ENCODE data around the gene HTR3B. TPM values are rescaled to one million over a fixed set of nuclear protein-coding genes. Genes with fewer than 3 reads are reported as not detected.
A peak's percentile ranks its signal among the peaks of the same experiment; 100 is the strongest.

HTR3B gene
- total RNA-seq, 3 donors from 2014 or later, result not detected

DNA sequence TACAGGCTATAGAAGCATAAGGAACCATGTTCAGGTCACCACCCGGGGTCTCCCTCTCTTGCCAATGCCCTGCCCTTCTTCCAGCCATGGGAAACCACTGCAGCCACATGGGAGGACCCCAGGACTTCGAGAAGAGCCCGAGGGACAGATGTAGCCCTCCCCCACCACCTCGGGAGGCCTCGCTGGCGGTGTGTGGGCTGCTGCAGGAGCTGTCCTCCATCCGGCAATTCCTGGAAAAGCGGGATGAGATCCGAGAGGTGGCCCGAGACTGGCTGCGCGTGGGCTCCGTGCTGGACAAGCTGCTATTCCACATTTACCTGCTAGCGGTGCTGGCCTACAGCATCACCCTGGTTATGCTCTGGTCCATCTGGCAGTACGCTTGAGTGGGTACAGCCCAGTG lies 84.8 kb downstream of the HTR3B start:
- Histone ChIP-seq H3K36me3 (ENCODE audit: low read depth) (no peaks in the 10 kb centered on the region), H3K4me3 (no peak overlapping the region), H3K9me3 (no peaks in the 10 kb centered on the region), H3K4me1 (ENCODE audit: low read depth) (no peaks in the 10 kb centered on the region)
- no peak for DNase-seq
- no peak for ATAC-seq
- TF ChIP-seq, protein P1, sequence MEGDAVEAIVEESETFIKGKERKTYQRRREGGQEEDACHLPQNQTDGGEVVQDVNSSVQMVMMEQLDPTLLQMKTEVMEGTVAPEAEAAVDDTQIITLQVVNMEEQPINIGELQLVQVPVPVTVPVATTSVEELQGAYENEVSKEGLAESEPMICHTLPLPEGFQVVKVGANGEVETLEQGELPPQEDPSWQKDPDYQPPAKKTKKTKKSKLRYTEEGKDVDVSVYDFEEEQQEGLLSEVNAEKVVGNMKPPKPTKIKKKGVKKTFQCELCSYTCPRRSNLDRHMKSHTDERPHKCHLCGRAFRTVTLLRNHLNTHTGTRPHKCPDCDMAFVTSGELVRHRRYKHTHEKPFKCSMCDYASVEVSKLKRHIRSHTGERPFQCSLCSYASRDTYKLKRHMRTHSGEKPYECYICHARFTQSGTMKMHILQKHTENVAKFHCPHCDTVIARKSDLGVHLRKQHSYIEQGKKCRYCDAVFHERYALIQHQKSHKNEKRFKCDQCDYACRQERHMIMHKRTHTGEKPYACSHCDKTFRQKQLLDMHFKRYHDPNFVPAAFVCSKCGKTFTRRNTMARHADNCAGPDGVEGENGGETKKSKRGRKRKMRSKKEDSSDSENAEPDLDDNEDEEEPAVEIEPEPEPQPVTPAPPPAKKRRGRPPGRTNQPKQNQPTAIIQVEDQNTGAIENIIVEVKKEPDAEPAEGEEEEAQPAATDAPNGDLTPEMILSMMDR (IDR thresholded peaks at IDR 0.05), result no peak
- intact Hi-C loops (cut with DNase I, micrococcal nuclease), result no loop called here

DNA sequence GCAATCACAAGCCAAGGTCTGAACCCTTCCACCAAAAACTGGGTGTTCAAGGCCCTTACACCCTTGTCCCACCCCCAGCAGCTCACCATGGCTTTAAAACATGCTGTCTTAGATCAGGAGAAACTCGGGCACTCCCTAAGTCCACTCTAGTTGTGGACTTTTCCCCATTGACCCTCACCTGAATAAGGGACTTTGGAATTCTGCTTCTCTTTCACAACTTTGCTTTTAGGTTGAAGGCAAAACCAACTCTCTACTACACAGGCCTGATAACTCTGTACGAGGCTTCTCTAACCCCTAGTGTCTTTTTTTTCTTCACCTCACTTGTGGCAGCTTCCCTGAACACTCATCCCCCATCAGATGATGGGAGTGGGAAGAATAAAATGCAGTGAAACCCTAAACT lies 85.3 kb downstream of the HTR3B start:
- TF ChIP-seq, protein P1 (IDR thresholded peaks at IDR 0.05), result no peak
- DNase-seq, result no peak
- no peaks in the 10 kb centered on the region for H3K9me3 ChIP-seq
- H3K4me1 ChIP-seq (ENCODE audit: low read depth), result no peaks in the 10 kb centered on the region
- intact Hi-C loops (cut with DNase I, micrococcal nuclease), result loop anchor here in 1 of 2 donors (10.0 kb wide), 1 partner anchor 275 kb away; no protein-coding TSS in a partner anchor
- no peak for ATAC-seq
- no peak overlapping the region for H3K4me3 ChIP-seq
- no peaks in the 10 kb centered on the region for H3K36me3 ChIP-seq (ENCODE audit: low read depth)

DNA sequence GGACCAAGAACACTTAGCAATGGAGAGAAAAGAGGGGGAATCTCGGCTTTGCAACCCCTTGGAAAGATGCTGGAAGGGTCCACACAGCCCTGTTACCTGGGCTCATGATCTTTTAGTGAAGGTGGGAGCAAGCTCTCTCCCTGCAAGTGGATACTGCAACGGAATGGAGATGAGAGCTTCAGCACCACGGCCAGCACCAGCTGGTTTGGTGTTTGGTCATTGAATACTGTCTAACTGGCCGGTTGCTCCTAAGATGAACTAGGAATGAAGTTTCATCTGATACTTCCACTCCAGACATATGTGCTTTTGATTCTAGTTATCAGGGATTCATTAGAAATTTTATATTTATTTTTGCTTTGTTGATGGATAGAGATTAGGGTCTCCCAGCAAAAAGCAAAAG lies 86.6 kb downstream of the HTR3B start:
- no peak for ATAC-seq

DNA sequence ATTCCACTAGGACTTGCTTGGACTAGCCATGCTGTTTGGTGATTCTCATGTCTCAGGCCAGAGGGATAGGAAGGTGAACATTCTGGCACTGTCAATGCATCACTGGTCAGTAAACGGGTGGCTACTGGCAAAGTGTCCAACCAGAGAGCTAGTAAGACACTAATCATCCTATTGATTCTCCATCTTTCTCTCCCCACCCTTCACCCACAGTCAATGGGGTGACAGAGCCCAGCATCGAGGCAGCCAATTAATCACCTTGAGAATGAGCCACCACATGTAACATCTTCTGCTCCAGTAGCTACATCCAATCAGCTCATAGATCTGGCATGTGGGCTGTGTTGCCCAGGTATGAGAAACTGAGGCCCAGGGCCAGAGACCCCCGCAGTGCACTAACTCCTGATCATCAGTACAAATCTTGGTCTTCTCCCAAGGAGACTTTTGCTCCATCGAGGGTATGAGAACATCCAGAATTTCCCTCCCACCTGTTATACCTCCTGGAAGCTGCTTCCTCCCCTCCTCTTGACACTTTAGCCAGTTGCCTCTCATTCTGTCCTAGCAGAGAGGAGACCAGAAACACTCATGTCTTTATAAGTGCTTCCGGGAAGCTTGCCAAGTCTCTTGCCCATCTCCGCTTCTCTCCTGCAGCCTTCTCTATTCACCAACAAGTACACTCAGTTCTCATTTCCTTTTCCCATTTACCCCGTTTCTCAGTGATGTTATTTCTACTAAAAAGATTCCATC lies 87.3 kb downstream of the HTR3B start:
- TF ChIP-seq, protein P1 (IDR thresholded peaks at IDR 0.05), result no peak
- Histone ChIP-seq H3K4me3 (no peak overlapping the region), H3K9me3 (no peaks in the 10 kb centered on the region), H3K36me3 (ENCODE audit: low read depth) (no peaks in the 10 kb centered on the region), H3K4me1 (ENCODE audit: low read depth) (no peaks in the 10 kb centered on the region)
- no peak for ATAC-seq
- no peak for DNase-seq
- intact Hi-C loops (cut with DNase I, micrococcal nuclease), result loop anchor here in 1 of 2 donors (10.0 kb wide), 1 partner anchor 273 kb away; no protein-coding TSS in a partner anchor

More for the DNA sequence above, 86.6 kb downstream of the HTR3B start:
- intact Hi-C loops (cut with DNase I, micrococcal nuclease), result loop anchor here in 1 of 2 donors (10.0 kb wide), 1 partner anchor 274 kb away; no protein-coding TSS in a partner anchor
- H3K4me3 ChIP-seq, result no peak overlapping the region
- no peaks in the 10 kb centered on the region for H3K36me3 ChIP-seq (ENCODE audit: low read depth)
- H3K4me1 ChIP-seq (ENCODE audit: low read depth), result no peaks in the 10 kb centered on the region
- H3K9me3 ChIP-seq, result no peaks in the 10 kb centered on the region
- TF ChIP-seq, protein P1 (IDR thresholded peaks at IDR 0.05), result no peak
- DNase-seq, result peak in 1 of 3 donors; percentile 55

DNA sequence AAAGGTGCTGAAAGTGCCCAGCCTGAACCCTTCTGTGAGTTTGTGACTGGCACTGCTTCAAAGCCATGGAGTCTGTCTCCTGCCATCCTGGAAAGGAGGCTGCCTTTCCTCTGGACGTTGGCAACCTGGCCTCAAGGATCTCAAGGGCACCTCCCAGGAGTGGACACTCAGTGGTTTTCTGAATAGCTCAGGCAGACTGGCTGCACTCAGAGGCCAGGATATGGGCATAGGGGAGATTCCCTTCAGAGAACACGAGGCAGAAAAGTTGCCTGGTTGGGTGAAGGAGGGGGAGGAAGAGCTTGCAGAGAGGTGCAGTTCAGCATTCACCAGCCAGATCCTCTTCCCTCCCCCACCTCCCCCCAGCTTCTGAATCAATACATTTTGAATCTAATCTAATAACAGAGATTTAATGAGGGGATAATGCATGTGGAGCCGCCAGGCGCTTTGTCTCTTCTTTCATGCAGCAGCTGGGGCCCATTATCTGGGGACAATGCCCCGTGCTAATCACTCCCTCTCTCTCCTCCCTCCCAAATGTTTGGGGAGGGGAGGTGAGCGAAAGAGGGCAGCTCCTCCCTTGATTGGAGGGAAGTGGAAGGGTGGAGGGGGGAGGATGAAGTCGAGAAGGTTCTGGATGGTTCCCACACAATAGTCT lies 88.0 kb downstream of the HTR3B start:
- DNase-seq (no peak), ATAC-seq (no peak)
- intact Hi-C loops (cut with DNase I, micrococcal nuclease), result loop anchor here in 1 of 2 donors (10.0 kb wide), 1 partner anchor 272 kb away; no protein-coding TSS in a partner anchor
- H3K36me3 ChIP-seq (ENCODE audit: low read depth), result no peaks in the 10 kb centered on the region
- H3K4me1 ChIP-seq (ENCODE audit: low read depth), result no peaks in the 10 kb centered on the region
- TF ChIP-seq, protein P1 (IDR thresholded peaks at IDR 0.05), result no peak
- no peaks in the 10 kb centered on the region for H3K9me3 ChIP-seq
- H3K4me3 ChIP-seq, result no peak overlapping the region

Measured in mucosa of descending colon (tissue), 3 donors.